ENCODE data around the gene SLC25A48.

SLC25A48 gene

GRCh38 chr5:135900276-135900675 is 65.8 kb downstream of the SLC25A48 start:
- no peak overlapping the region for H3K4me3 ChIP-seq (ENCODE audit: low read depth, low read length)

DNA sequence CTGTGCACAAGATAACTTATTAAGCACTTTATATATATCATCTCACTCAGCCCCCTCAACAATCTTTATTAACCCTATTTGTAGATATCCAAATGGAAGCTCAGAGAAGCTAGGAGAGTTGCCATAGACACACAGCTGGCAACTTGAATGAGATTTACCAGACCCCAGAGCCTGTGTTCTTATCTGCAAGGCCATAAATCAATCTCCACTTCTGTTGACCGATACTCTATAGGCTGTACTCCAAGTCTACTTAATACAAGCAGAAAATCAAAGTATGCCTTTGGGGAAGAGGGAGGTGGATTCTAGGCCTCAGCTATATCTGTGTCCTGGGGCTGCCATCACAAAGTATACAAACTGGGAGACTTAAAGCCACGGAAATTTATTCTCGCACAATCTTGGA is 67.2 kb downstream of the SLC25A48 start:
- DNase-seq (ENCODE audit: low read depth), result no peak
- H3K4me3 ChIP-seq (ENCODE audit: low read depth, low read length), result no peak overlapping the region

More at GRCh38 chr5:135900276-135900675, 65.8 kb downstream of the SLC25A48 start:
- no peak for DNase-seq (ENCODE audit: low read depth)

DNA sequence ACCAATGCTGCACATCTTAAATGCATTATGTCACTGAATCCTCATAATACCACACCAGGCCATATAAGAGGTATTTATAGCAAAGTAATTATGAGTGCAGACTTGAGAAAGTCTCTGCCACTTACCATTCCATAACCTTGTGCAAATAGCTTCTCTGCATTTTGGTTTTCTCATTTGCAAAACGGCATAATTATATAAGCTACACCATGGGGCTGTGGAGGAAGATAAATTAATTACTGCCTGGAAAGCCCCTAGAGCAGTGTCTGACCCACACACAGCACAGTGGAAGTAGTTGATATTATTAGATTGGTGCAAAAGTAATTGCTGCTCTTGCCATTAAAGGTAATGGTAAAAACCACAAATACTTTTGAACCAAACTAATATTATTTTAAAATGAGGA is 70.7 kb downstream of the SLC25A48 start:
- DNase-seq (ENCODE audit: low read depth), result no peak
- H3K4me3 ChIP-seq (ENCODE audit: low read depth, low read length), result no peak overlapping the region

GRCh38 chr5:135913713-135914626 is 79.5 kb downstream of the SLC25A48 start:
- H3K4me3 ChIP-seq (ENCODE audit: low read depth, low read length), result no peak overlapping the region
- DNase-seq (ENCODE audit: low read depth), result no peak

GRCh38 chr5:135915466-135916001 is 81.1 kb downstream of the SLC25A48 start:
- H3K4me3 ChIP-seq (ENCODE audit: low read depth, low read length), result no peak overlapping the region
- DNase-seq (ENCODE audit: low read depth), result no peak

- no peak for DNase-seq (ENCODE audit: low read depth)
- no peak overlapping the region for H3K4me3 ChIP-seq (ENCODE audit: low read depth, low read length)
Observed at GRCh38 chr5:135916638-135917263, 82.3 kb downstream of the SLC25A48 start.

DNA sequence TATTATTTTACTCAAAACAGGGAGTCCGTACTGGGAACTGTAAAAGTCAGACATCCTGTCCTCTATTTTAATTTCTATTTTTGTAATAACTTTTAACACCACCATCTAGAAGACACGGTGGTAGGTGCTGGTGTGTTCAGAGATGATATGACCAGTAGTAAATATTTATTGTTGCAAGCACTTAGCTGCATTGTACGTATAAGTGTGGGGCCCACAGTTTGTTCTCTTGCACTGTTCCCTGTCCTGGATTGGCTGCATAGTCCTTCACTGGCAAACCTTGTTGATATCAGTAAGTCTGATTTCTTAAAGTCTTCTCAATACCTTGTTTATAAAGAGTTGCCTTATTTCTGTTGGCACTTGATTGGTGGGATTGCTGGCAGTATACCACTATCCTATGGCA is 85.7 kb downstream of the SLC25A48 start:
- no peak overlapping the region for H3K4me3 ChIP-seq (ENCODE audit: low read depth, low read length)
- no peak for DNase-seq (ENCODE audit: low read depth)

DNA sequence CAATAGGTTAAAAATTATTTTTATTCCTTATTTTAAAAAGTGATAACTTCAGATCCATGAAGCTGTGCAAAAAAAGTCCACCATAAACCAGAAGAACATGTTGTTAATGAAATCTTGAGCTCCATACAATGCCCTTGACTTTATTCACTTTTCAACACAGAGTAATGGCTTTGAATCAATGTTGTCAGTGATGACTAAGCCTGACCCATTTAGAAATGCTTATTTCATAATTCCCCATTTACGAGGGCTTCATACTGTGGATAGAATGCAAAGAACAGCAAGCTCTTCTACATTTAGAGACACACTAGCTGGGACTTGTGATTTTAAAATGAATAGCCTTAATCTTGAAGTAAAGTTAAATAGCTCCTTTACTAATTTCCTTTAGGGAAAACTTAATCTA is 86.9 kb downstream of the SLC25A48 start:
- no peak overlapping the region for H3K4me3 ChIP-seq (ENCODE audit: low read depth, low read length)
- DNase-seq (ENCODE audit: low read depth), result peak; percentile 28

- peak overlapping the region; percentile 38 for H3K4me3 ChIP-seq (ENCODE audit: low read depth, low read length)
- no peak for DNase-seq (ENCODE audit: low read depth)
Observed at GRCh38 chr5:135930029-135930948, 95.8 kb downstream of the SLC25A48 start.

DNA sequence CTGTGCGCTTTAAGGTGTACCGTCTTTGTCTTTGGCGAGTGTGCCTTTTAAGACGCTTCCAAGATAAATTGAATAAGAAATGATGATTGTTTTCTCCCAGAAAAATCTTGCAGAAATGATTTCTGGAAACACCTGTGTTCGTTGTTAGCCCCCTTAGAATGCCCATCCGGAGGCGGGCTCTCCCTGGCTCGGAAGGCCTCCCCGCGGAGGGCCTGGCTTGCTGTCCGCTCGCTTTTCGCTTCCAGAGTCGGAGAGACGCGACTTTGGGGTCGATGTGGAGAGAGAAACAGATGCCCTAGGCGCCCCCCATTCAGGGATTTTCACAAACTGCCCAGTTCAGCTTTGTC is 96.5 kb downstream of the SLC25A48 start:
- H3K4me3 ChIP-seq (ENCODE audit: low read depth, low read length), result peak overlapping the region; percentile 1
- DNase-seq (ENCODE audit: low read depth), result no peak

DNA sequence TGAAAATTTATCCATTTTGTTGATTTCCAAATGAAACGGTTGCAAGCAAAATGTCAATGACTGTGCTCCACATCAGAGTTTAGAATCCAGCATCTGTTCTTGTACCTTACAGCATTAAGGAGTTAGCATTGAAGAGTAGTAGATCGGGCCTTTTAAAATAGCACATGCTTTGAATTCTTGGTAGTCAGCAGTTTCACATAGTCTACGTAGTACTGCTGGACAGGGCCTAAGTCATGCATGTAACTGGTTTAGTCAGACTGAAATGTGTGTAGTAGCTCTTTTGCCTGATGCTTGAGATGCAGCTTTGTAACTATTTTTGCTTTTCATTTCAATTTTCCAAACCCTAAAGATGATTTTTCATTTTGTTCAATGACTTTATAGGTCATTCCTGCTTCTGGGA is 100.5 kb downstream of the SLC25A48 start:
- no peak for DNase-seq (ENCODE audit: low read depth)
- H3K4me3 ChIP-seq (ENCODE audit: low read depth, low read length), result no peak overlapping the region

DNA sequence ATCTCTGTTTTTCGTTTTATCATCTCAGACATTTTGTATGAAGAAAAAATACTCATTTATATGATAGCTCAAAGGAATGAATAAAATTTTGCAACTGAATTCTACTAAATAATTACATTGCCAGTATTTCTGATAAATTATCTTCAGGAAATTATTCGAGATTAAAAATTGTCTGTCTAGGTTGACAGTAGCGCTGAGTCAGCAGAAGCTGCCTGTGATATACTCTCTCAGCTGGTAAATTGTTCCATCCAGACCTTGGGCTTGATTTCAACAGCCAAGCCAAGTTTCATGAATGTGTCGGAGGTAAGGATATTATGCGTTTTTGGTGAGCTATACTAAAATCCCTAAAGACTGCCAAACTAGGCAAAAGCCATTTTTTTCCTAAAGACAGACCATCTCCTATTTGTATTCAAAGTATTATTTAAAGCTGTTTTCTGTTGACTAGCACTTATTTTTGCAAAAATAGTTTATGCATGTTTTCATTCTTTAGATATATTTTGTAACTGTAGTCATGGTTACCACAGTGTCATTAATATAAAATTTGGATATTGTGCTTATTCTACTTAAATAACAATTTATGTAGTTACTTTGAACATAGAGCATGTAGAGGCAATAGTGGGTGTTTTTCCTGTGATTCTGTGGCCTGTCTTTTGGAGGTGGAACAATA is 102.9 kb downstream of the SLC25A48 start:
- no peak for DNase-seq (ENCODE audit: low read depth)
- H3K4me3 ChIP-seq (ENCODE audit: low read depth, low read length), result no peak overlapping the region

All from skeletal muscle cell (primary cell).